Gastroesophageal sphincter (tissue), 3 donors: ENCODE results near the gene RFTN1.

Experiments
- EP300 ChIP-seq: sonication (generic); formaldehyde crosslinking; IDR thresholded peaks from one replicate; pipeline ENCODE4 v1.6.1; 2017; ENCODE audit warnings: antibody characterized with exemption, mild to moderate bottlenecking
- POLR2A ChIP-seq, 2 donors: fragments of 450-650 bp; IDR thresholded peaks; one replicate each; pipeline ENCODE4 v1.6.1; 2017; ENCODE audit warnings: antibody characterized with exemption in 2 of 2, mild to moderate bottlenecking in 2 of 2, moderate library complexity in 1 of 2
- POLR2AphosphoS5 ChIP-seq: sonication (generic); formaldehyde crosslinking; IDR thresholded peaks from one replicate; pipeline ENCODE4 v1.6.1; 2017; ENCODE audit warnings: antibody characterized with exemption
- TF ChIP-seq, protein P1 (sequence below), 4 experiments: fragments of 200-600 bp in 2 of 4; fragments of 450-650 bp in 2 of 4; sonication (generic) in 1 of 4; IDR thresholded peaks; one replicate each; pipeline ENCODE4 v1.5.1; 2017 to 2019; ENCODE audit warnings: antibody characterized with exemption in 4 of 4, mild to moderate bottlenecking in 2 of 4, moderate library complexity in 2 of 4

DNA sequence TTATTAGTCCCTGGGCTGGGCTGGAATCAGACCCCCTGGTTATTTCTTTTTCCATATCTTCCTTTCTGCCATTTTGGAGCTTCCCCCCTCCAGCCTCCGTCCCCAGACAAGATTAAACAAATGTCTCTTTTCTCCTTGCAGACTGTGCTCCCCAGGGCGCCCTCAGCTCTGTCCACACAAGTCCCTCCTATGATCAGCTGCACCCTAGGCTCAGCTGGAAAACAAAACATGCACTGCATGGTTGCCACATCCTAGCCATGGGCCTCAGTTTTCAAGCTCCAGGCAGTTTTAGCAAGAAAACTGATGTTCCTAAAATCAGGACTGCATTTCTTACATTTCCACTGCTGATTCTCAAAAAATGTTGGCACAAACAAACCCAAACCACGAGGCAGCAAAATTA is 23.5 kb upstream of the RFTN1 start:
- TF ChIP-seq, protein P1, sequence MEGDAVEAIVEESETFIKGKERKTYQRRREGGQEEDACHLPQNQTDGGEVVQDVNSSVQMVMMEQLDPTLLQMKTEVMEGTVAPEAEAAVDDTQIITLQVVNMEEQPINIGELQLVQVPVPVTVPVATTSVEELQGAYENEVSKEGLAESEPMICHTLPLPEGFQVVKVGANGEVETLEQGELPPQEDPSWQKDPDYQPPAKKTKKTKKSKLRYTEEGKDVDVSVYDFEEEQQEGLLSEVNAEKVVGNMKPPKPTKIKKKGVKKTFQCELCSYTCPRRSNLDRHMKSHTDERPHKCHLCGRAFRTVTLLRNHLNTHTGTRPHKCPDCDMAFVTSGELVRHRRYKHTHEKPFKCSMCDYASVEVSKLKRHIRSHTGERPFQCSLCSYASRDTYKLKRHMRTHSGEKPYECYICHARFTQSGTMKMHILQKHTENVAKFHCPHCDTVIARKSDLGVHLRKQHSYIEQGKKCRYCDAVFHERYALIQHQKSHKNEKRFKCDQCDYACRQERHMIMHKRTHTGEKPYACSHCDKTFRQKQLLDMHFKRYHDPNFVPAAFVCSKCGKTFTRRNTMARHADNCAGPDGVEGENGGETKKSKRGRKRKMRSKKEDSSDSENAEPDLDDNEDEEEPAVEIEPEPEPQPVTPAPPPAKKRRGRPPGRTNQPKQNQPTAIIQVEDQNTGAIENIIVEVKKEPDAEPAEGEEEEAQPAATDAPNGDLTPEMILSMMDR (IDR thresholded peaks at IDR 0.05), result no peak
- no peak for TF ChIP-seq EP300
- no peak for TF ChIP-seq POLR2A (IDR thresholded peaks at IDR 0.05)
- TF ChIP-seq POLR2AphosphoS5, result no peak
